HEK293 (cell line): ENCODE results near the gene PFKL.

Experiments used
- CTCF ChIA-PET: fragments of 350-600 bp; formaldehyde crosslinking; extraction: SDS; loops from one replicate; lab custom pipeline; 2021; ENCODE audit warnings: antibody characterized with exemption; lab: Yijun Ruan, JAX
- POLR2A ChIA-PET: fragments of 300-600 bp; formaldehyde crosslinking; extraction: SDS; loops from one replicate; lab custom pipeline; 2020; ENCODE audit warnings: antibody characterized with exemption, inconsistent platforms; lab: Yijun Ruan, JAX
- H3K27ac ChIP-seq: fragments of 200-500 bp; sonication (Bioruptor generic); 2 replicates; pipeline ENCODE4 v1.5.1; 2014; ENCODE audit warnings: low read depth, low read length, control low read depth, inconsistent platforms; ENCODE audit errors: extremely low read depth
- H3K36me3 ChIP-seq, 2 experiments: fragments of 200-500 bp in 1 of 2; sonication (Bioruptor generic) in 1 of 2; 1 replicate in 1 of 2; 2 replicates in 1 of 2; pipeline ENCODE4 v1.5.1; 2014 to 2017; ENCODE audit warnings: inconsistent platforms in 2 of 2, low read length in 2 of 2; ENCODE audit not compliant: control insufficient read depth in 2 of 2, insufficient read depth in 1 of 2
- H3K4me1 ChIP-seq: fragments of 200-500 bp; sonication (Bioruptor generic); 2 replicates; pipeline ENCODE4 v1.5.1; 2014; ENCODE audit warnings: mild to moderate bottlenecking, low read length, inconsistent platforms; ENCODE audit not compliant: control insufficient read depth, insufficient read depth
- H3K4me3 ChIP-seq: 2 replicates; pipeline ENCODE4 v1.5.1; 2011; ENCODE audit warnings: low read depth, mild to moderate bottlenecking, control low read depth, low read length, moderate library complexity
- H3K9me3 ChIP-seq: fragments of 200-500 bp; sonication (Bioruptor generic); 2 replicates; pipeline ENCODE4 v1.5.1; 2014; ENCODE audit warnings: low read depth, low read length, inconsistent platforms; ENCODE audit not compliant: control insufficient read depth, insufficient read depth
- BCL11B ChIP-seq: fragments of 450-650 bp; formaldehyde crosslinking; IDR thresholded peaks from 2 replicates; pipeline ENCODE4 v1.5.1; 2016; ENCODE audit warnings: low read depth, missing biosample characterization, missing genetic modification characterization
- ELK4 ChIP-seq: IDR thresholded peaks from 2 replicates; pipeline ENCODE4 v1.6.1; 2011; ENCODE audit warnings: mild to moderate bottlenecking, low read depth, low read length, borderline replicate concordance
- IKZF3 ChIP-seq: fragments of 450-650 bp; IDR thresholded peaks from 2 replicates; pipeline ENCODE4 v1.5.0; 2018; ENCODE audit warnings: missing biosample characterization, mild to moderate bottlenecking, missing genetic modification characterization, moderate library complexity
- RBAK ChIP-seq: fragments of 450-650 bp; formaldehyde crosslinking; IDR thresholded peaks from 2 replicates; pipeline ENCODE4 v1.5.1; 2016; ENCODE audit warnings: missing biosample characterization, missing genetic modification characterization
- SP2 ChIP-seq: fragments of 450-650 bp; formaldehyde crosslinking; IDR thresholded peaks from 2 replicates; pipeline ENCODE4 v1.5.1; 2016; ENCODE audit warnings: missing biosample characterization, missing genetic modification characterization
- ZFP37 ChIP-seq: fragments of 450-650 bp; formaldehyde crosslinking; IDR thresholded peaks from 2 replicates; pipeline ENCODE4 v1.5.1; 2016; ENCODE audit warnings: missing biosample characterization, missing genetic modification characterization
- ZNF133 ChIP-seq: fragments of 450-650 bp; formaldehyde crosslinking; IDR thresholded peaks from 2 replicates; pipeline ENCODE4 v1.5.1; 2016; ENCODE audit warnings: missing biosample characterization, missing genetic modification characterization
- ZNF169 ChIP-seq: fragments of 450-650 bp; formaldehyde crosslinking; IDR thresholded peaks from 2 replicates; pipeline ENCODE4 v1.5.1; 2016; ENCODE audit warnings: missing biosample characterization, missing genetic modification characterization
- ZNF274 ChIP-seq, 2 experiments: fragments of 200-500 bp in 1 of 2; fragments of 450-650 bp in 1 of 2; sonication (Bioruptor generic) in 1 of 2; formaldehyde crosslinking in 1 of 2; IDR thresholded peaks; 2 replicates each; pipeline versions ENCODE4 v1.5.1 to v1.6.1; 2014 to 2016; ENCODE audit warnings: borderline replicate concordance in 1 of 2, inconsistent platforms in 1 of 2, low read length in 1 of 2, missing biosample characterization in 1 of 2, missing genetic modification characterization in 1 of 2
- ZNF280C ChIP-seq: fragments of 450-650 bp; formaldehyde crosslinking; IDR thresholded peaks from 2 replicates; pipeline ENCODE4 v1.5.1; 2016; ENCODE audit warnings: missing biosample characterization, missing genetic modification characterization
- ZNF324 ChIP-seq: fragments of 450-650 bp; formaldehyde crosslinking; IDR thresholded peaks from 2 replicates; pipeline ENCODE4 v1.5.1; 2016; ENCODE audit warnings: missing biosample characterization, missing genetic modification characterization
- ZNF335 ChIP-seq: fragments of 450-650 bp; formaldehyde crosslinking; conservative IDR thresholded peaks from 2 replicates; pipeline ENCODE4 v1.5.1; 2016; ENCODE audit warnings: missing biosample characterization, missing genetic modification characterization
- ZNF394 ChIP-seq: fragments of 450-650 bp; formaldehyde crosslinking; IDR thresholded peaks from 2 replicates; pipeline ENCODE4 v1.5.1; 2016; ENCODE audit warnings: missing biosample characterization, missing genetic modification characterization, mild to moderate bottlenecking, moderate library complexity, borderline replicate concordance
- ZNF548 ChIP-seq: fragments of 450-650 bp; formaldehyde crosslinking; IDR thresholded peaks from 2 replicates; pipeline ENCODE4 v1.5.1; 2016; ENCODE audit warnings: missing biosample characterization, missing genetic modification characterization
- ZNF558 ChIP-seq: fragments of 450-650 bp; formaldehyde crosslinking; IDR thresholded peaks from 2 replicates; pipeline ENCODE4 v1.5.1; 2016; ENCODE audit warnings: missing biosample characterization, missing genetic modification characterization
- ZNF623 ChIP-seq: fragments of 450-650 bp; formaldehyde crosslinking; IDR thresholded peaks from 2 replicates; pipeline ENCODE4 v1.5.1; 2016; ENCODE audit warnings: missing biosample characterization, missing genetic modification characterization
- ZNF670 ChIP-seq: fragments of 450-650 bp; formaldehyde crosslinking; IDR thresholded peaks from 2 replicates; pipeline ENCODE4 v1.5.1; 2016; ENCODE audit warnings: missing biosample characterization, missing genetic modification characterization, low read depth
- ZNF776 ChIP-seq: fragments of 450-650 bp; formaldehyde crosslinking; IDR thresholded peaks from 2 replicates; pipeline ENCODE4 v1.5.0; 2017; ENCODE audit warnings: missing biosample characterization, missing genetic modification characterization, borderline replicate concordance
- TF ChIP-seq, protein P1 (sequence below): fragments of 450-650 bp; formaldehyde crosslinking; IDR thresholded peaks from 2 replicates; pipeline ENCODE4 v1.5.1; 2016; ENCODE audit warnings: missing biosample characterization, missing genetic modification characterization
- TF ChIP-seq, protein P2 (sequence below): fragments of 450-650 bp; formaldehyde crosslinking; IDR thresholded peaks from 2 replicates; pipeline ENCODE4 v1.5.1; 2016; ENCODE audit warnings: missing biosample characterization, missing genetic modification characterization

Gene PFKL

GRCh38 chr21:44356160-44356559 lies 56.3 kb downstream of the PFKL start (continued):
- TF ChIP-seq, protein P1, sequence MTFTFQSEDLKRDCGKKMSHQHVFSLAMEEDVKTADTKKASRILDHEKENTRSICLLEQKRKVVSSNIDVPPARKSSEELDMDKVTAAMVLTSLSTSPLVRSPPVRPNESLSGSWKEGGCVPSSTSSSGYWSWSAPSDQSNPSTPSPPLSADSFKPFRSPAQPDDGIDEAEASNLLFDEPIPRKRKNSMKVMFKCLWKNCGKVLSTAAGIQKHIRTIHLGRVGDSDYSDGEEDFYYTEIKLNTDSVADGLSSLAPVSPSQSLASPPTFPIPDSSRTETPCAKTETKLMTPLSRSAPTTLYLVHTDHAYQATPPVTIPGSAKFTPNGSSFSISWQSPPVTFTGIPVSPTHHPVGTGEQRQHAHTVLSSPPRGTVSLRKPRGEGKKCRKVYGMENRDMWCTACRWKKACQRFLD (tag by site-specific recombination) = no peak
- TF ChIP-seq SP2 (no peak), BCL11B (tag by site-specific recombination) (no peak), IKZF3 (tag by site-specific recombination) (no peak), ZNF169 (tag by site-specific recombination) (no peak), ZFP37 (tag by site-specific recombination) (no peak), ZNF558 (no peak)
- TF ChIP-seq, all 188 proteins: peak for 0

DNA sequence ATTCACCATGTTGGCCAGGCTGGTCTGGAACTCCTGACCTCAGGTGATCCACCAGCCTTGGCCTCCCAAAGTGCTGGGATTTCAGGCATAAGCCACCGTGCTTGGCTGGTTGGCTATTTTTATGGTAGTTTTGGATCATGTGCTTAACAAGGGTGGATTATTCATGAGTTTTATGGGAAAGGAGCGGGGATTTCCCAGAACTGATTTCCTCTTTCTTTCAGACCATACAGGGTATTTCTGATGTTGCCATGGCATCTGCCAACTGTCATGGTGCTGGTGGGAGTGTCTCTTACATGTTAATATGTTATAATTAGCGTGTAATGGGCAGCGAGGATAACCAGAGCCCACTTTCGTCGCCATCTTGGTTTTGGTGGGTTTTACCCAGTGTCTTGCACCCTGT lies 56.8 kb downstream of the PFKL start:
- H3K27ac ChIP-seq = no peak overlapping the region
- no peaks in the 10 kb centered on the region for H3K4me1 ChIP-seq
- no peaks in the 10 kb centered on the region for H3K9me3 ChIP-seq
- POLR2A ChIA-PET = no interaction called here
- CTCF ChIA-PET = no interaction called here
- no peak overlapping the region for H3K4me3 ChIP-seq
- H3K36me3 ChIP-seq = no peaks in the 10 kb centered on the region
- no peak for TF ChIP-seq ELK4
- TF ChIP-seq ZNF274 (IDR thresholded peaks at IDR 0.05; ENCODE audit: low read length) = no peak
- TF ChIP-seq ZNF274 (tag by site-specific recombination; IDR thresholded peaks at IDR 0.05; ENCODE audit: borderline replicate concordance) = no peak
- TF ChIP-seq ZNF133 = no peak
- TF ChIP-seq, protein P2, sequence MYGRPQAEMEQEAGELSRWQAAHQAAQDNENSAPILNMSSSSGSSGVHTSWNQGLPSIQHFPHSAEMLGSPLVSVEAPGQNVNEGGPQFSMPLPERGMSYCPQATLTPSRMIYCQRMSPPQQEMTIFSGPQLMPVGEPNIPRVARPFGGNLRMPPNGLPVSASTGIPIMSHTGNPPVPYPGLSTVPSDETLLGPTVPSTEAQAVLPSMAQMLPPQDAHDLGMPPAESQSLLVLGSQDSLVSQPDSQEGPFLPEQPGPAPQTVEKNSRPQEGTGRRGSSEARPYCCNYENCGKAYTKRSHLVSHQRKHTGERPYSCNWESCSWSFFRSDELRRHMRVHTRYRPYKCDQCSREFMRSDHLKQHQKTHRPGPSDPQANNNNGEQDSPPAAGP (tag by site-specific recombination) = no peak
- no peak for TF ChIP-seq ZNF324 (tag by site-specific recombination)
- TF ChIP-seq ZNF394 (tag by site-specific recombination) = no peak
- TF ChIP-seq ZNF335 (tag by site-specific recombination) = no peak
- no peak for TF ChIP-seq ZNF670 (tag by site-specific recombination)
- TF ChIP-seq ZNF280C (tag by site-specific recombination) = no peak

DNA sequence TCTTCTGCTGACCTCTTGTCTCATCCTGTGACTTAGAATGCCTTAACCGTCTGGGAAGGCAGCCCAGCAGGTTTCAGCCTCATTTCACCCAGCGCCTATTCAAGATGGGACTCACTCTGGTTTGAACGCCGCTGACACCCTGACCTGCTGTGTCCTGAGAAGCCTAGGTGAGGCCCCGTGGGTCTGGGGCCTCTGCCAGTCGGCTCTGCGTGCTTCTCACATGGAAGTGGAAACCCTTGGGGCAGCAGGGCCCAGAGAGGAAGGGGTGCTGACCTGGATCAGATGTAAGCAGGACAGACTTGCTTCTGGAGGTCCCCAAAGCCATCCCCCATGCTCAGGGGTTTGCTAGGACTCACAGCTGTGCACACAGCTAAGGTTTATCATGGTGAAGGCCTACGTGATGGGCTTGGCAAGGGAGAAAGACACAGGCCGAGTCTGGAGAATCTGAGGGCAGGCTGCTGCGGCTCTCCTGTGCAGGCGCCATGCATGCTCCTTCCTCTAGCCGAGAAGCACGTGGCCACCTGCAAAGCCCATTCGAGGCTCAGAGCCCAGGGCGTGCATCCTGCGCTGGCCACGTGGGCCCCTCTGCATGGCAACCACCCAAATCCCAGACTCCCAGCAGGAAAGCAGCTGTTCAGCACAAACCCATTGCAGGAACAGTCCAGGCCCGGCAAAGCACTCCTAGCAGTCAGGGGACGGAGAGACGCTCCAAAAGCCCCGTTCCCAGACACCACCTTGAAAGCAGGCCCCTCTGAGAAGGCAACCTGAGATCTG lies 57.4 kb downstream of the PFKL start:
- CTCF ChIA-PET = no interaction called here
- Histone ChIP-seq H3K4me1 (no peaks in the 10 kb centered on the region), H3K9me3 (no peaks in the 10 kb centered on the region), H3K4me3 (no peak overlapping the region)
- TF ChIP-seq RBAK (tag by site-specific recombination) (no peak), ZNF623 (tag by site-specific recombination) (no peak), ZNF776 (no peak), ZNF548 (tag by site-specific recombination) (no peak)
- TF ChIP-seq, all 188 proteins: peak for 0
- no peaks in the 10 kb centered on the region for H3K36me3 ChIP-seq
- H3K27ac ChIP-seq = no peak overlapping the region
- POLR2A ChIA-PET = no interaction called here
